GM19395 (cell line): Measurements from ENCODE around the gene EARS2.
"Not testable (repeated sequence)": the region's sequence is repeated elsewhere in the genome, so short reads cannot be mapped to it uniquely, and the experiment has no call there.

Experiments
- ATAC-seq: cut with Tn5 transposase; IDR thresholded peaks from one replicate; pipeline ENCODE4 v1.9.1; 2021; ENCODE audit warnings: mild to moderate bottlenecking, moderate library complexity; ENCODE audit not compliant: unreplicated experiment

EARS2 gene

DNA sequence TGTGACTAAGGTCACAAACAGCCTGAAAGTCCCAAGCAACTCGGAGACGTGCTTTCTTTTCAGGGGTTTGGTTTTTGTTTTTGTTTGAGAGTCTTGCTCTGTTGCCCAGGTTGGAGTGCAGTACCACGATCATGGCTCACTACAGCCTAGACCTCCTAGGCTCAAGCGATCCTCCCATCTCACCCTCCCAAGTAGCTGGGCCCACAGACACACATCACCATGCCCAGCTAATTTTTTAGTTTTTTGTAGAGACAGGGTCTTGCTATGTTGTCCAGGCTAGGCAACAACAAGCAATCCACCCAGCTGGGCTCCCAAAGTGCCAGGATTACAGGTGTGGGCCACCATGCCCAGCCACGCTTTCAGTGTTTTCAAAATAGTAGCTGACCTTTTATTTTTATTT is 27.1 kb downstream of the EARS2 start:
- no peak for ATAC-seq

DNA sequence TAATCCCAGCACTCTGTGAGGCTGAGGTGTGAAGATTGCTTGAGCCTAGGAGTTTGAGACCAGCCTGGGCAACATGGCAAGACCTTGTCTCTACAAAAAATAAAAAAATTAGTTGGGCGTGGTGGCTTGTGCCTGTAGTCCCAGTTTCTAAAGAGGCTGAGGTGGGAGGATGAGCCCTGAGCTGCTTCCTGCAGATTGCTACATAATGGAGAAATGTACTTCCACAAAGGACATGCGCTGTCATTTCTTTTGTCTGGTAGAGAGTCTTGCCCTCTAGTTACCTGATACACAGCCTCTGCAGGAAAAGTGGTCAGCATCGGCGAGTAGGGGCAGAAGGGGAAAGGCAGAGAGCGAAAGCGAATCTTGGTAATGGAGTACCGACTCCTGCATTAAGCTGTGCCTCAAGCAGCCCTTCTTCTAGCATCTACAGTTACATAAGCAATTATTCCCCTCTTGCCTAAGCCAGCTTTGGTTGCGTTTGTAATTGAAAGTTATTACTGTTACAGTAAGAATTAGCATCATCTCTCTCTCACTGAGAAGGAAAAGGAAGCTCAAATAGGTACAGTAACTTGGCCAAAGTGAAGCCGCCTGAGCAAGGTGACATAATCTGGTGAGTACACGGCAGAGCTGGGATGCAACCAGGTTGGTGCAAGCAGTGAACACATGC is 28.4 kb downstream of the EARS2 start:
- no peak for ATAC-seq

DNA sequence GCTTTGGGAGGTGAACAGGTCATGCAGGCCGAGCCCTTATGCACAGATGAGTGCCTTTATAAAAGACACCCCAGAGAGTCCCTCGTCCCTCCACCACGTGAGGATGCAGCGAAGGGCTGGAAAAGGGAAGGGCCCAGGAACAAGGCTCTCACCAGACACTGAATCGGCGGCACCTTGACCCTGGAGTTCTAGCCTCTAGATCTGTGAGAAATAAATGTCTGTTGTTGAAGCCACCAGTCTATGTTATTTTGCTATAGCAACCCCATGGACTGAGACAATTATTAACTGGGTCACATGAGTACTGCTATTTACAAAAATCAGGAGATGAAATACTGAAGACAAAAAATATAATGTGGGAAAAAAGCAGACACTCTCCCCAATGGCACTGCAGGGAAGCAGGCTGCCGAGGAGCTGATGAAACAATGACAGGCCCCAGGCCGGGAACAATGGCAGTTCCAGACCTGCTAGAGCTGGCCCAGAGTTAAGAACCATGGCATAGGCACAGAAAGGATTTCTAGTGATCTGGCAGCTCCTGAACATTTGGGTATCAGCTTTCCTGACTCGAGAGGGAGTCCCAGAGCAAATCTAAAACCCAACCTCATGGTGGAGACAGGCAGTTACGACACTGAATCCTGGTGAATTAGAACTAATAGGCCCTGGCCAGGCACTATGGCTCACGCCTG is 29.0 kb downstream of the EARS2 start:
- ATAC-seq, result no peak

DNA sequence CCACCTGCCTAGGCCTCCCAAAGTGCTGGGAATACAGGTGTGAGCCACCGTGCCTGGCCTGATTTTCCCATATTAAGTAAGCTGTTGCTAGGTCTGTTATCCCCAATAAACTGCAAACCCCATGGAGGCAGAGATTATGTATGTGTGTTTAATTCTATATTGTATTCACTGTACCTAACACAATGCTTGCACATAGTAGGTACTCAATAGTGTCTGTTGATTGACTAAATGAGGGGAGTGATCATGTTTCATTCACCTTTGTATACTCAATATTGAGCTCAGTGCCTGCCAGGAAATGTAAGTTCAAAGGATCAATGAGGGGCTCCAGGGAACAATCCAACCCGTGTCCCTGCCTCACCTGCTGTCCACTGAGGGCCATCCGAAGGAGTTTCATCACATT is 32.3 kb downstream of the EARS2 start:
- ATAC-seq, result no peak

DNA sequence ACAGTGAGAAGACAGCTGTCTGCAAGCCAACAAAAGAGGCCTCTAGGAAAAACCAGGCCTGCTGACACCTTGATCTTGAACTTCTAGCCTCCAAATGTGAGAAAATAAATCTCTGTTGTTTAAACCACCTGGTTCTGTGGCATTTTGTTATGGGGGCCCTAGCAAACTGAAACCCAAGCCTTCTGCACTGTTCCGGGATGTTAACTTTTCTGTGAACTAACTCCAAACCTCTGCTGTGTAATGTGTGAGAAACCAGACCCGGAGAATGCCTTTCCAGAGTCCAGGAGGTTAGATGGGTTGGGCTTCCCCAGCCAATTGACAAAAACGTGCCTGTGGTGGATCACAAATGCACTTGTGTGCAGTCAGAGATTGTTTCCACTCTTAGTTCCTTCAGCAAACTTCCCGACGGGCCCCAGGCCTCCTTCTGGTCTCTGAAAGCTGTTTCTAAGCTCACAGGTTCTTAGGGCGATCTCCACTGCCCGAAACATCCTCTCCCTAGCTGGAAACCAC is 33.2 kb downstream of the EARS2 start:
- no peak for ATAC-seq

DNA sequence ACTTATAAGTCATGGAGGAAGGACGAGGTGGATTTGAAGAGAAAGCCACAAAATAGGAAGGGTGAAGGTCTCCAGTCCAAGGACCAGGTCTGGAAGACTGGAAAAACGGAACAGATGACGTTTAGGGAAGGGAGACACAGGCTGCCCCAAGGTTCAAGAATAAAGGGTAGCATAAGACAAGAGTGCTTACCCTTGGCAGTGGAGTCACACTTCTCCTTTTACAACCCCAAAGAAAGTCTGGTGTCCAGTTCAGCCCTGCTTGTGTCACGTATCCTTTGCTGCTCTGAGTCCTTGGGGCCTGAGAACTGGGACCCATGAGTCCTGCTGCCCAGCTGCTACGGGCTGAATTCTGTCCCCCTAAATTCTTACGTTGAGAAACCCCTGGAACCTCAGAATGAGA is 33.8 kb downstream of the EARS2 start:
- ATAC-seq, result no peak

DNA sequence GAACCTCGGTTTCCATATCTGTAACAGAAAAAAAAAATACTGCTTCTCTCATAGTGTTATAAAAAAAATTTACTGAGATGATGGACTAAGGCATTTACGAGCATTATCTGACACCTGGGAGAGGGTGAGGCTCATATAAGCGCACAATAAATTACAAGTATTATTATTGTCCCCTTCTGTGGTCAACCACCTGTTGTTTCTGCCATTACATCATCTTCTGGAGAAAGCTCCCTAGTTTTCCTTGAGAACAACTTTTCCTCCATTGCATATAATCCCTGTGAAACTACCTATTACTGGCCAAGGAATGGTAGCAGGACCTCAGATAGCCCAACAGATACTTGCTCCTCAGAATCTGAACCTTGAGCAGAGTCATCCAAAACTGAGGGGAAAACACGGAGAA is 35.2 kb downstream of the EARS2 start:
- ATAC-seq, result no peak

DNA sequence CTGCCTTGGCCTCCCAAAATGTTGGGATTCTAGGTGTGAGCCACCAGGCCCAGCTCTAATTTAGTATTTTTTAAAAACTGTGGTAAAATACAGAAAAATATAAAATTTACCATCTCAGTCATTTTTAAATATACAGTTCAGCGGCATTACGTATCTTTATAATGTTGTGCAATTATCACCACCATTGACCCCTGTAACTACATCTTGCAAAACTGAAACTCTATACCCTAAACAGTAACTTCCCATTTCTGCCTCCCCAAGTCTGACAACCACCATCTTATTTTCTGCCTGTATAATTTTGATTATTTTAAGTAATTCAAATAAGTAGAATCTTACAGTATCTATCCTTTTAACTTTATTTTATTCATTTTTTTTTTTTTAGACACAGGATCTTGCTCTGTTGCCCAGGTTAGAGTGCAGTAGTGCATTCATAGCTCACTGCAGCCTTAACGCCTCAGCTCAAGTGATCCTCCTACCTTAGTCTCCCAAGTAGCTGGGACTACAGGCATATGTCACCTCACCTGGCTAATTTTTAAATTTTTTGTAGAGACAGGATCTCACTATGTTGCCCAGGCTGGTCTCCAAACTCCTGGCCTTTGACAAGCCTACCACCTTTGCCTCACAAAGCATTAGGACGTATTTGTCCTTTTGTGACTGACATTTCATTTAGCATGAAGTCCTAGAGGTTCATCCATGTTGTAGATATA is 36.0 kb downstream of the EARS2 start:
- ATAC-seq, result no peak

DNA sequence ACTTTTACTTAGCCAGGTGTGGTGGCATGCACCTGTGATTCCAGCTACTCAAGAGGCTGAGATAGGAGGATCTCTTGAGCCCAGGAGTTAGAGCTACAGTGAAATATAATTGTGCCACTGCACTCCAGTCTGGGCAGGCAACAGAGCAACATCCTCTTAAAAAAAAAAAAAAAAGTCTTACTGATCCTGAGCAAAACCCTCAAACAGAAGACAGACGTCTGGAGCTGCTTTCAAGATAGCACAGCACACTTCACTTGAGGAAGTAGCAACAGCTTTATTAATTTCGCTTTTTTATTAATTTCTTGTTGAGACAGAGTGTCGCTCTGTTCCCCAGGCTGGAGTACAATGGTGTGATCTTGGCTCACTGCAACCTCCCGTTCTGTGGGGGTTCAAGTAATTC is 36.6 kb downstream of the EARS2 start:
- no peak for ATAC-seq

DNA sequence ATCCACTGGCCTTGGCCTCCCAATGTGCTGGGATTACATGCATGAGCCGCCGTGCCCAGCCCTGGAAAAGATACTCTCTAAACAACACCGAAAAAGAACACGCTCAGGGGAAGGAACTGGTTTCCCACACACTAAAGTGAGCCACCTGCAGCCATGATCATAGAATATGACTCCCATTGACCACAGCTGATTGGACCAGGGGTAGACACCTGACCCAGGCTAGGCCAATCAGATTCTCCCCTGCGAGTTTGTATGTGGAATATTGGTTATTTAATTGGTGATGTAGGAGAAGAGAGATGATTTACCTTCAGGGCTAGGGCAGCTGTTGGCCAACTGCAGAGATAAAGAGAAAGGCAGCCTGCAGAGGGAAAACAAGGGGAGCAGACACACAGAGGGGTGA is 37.9 kb downstream of the EARS2 start:
- ATAC-seq, result no peak

DNA sequence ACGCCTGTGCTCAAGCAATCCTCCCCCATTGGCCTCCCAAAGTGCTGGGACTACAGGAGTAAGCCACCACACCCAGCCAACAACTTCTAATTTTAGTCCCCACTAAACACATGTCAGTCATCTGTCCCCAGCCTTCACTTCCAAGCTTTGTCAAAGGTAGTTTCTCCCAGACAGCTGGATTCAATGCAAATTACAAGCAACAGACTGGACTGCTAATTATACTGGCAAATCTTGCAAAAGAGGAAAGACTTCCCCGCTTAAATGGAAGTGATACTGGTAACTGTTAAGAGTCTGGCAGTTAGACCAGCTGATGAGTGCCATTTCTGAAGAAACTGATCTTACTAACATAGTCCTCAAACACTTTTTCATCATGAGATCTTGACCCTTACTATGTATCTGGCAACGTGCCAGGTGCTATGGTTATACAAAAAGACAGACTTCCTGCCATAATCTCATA is 38.7 kb downstream of the EARS2 start:
- ATAC-seq, result peak; percentile 77

DNA sequence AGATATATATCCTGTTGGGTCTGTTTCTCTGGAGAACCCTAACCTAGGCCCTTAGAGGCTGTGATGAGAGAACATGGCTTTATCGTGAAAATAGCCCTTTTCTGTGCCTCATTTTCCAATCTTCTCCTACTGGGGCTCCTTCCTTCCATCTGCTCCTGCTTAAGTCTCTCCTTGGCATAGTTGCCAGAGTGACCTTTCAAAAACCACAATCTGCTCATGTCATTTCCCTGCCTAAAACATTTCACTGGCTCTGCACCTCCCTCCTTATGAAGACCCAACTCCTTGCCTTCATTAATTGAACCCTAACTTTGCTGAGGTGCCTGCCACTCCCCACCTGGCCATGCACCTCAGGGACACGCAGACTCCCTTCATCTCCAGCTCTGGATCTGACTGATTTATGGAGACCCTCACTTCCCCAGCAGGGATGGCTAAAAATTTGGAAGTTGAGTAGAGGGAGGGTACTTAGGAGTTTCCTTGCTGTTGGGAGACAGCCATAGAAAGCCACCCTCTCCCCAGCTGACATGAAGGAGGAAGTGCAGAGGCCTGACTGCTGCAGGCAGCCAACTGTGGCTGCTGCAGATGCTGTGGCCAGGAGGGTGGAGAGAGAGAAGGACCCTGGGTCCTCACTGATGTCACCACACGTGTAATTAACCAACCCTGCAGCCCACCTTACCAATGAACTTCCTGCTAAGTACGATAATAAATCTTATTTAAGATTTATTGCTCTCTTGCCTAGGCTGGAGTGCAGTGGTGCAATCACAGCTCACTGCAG is 40.6 kb downstream of the EARS2 start:
- no peak for ATAC-seq

DNA sequence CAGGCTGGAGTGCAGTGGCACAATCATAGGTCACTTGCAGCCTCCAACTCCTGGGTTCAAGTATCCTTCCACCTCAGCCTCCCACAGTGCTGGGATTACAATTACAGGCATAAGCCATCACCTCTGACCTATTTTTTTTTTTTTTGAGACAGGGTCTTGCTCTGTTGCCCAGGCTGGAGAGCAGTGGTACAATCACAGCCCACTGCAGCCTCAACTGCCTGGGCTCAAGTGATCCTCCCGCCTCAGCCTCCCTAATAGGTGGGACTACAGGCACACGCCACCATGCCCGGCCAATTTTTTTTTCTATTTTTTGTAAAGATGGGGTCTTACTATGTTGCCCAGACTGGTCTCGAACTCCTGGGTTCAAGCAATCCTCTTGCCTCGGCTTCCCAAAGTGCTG is 41.3 kb downstream of the EARS2 start:
- no peak for ATAC-seq

DNA sequence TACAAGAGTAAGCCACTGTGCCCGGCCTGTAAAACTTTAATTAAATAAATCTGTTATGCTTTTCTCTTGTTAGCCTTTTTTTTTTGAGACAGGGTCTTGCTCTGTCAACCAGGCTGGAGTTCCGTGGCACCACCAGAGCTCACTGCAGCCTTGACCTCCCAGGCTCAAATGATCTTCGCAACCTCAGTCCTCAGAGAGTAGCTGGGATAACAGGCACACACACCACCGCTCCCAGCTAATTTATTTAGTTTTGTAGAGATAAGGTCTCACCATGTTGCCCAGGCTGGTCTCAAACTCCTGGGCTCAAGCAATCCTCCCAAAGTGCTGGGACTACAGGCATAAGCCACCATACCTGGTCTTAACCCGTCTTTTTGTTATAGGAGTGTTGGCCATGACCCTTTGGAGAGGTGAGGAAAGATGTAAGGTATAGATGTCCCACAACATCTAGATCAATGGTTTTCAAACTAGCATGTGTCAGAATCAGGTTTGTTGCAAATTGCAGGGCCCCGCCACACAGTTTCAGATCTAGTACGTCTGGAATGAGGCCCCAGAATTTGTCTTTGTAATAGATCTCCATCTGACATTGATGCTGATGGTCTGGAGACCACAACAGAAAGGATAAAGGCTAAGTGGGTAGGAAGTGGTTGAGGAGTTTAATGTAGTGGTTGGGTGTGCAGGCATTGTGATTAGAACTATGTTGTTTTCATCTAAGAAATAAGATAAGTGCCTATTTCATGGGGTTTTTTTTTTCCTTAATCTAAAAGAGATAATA is 42.6 kb downstream of the EARS2 start:
- no peak for ATAC-seq

DNA sequence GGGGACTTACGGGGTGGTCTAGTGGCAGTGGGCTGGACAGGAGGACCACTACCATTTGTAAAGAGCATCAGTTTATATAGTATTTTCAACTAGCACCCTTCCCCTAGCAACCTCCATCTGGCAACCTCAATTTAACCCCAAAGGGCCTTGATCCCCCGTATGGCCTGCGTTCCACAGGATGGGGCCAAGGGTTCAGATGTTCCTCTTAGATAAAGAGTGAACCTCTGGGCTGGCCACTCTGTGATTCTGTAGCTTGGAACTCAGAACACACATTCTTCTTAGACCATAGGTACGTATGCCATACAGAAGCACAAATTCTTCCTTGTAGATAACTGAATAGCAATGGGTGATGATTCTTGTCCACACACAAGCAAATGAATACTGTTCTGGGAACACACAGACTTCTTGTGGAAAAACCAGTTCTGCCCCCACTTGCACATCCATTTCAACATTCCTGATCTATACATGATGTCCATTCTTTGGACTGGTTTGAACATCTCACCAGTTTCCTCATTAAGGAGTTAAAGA is 44.9 kb downstream of the EARS2 start:
- no peak for ATAC-seq

DNA sequence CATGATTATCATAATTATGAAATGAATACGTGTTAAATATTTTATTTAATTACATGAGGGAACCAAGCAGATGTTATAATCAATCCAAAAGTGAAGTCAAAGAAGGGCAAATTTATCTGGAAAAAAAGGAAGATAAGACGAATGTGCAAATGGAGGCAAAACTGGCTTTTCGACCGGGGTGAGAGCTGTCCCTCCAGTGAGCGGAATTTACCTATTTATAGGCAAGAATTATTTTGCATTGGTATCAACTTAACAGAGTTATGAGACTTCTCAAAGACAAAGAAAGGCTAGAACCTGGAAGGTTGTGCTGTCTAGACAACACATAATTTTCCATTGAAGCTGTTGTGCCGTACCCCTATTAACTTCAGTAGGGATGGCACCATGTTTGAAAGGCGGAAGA is 45.4 kb downstream of the EARS2 start:
- no peak for ATAC-seq

DNA sequence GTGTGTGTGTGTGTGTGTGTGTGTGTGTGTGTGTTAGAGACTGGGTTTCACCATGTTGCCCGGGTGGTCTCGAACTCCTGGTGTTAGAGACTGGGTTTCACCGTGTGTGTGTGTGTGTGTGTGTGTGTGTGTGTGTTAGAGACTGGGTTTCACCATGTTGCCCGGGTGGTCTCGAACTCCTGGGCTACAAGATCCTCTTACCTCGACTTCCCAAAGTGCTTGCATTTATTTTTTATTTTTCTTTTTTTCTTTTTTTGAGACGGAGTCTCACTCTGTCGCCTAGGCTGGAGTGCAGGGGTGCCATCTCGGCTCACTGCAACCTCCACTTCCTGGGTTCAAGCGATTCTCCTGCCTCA is 46.3 kb downstream of the EARS2 start:
- ATAC-seq, result not testable (repeated sequence)

DNA sequence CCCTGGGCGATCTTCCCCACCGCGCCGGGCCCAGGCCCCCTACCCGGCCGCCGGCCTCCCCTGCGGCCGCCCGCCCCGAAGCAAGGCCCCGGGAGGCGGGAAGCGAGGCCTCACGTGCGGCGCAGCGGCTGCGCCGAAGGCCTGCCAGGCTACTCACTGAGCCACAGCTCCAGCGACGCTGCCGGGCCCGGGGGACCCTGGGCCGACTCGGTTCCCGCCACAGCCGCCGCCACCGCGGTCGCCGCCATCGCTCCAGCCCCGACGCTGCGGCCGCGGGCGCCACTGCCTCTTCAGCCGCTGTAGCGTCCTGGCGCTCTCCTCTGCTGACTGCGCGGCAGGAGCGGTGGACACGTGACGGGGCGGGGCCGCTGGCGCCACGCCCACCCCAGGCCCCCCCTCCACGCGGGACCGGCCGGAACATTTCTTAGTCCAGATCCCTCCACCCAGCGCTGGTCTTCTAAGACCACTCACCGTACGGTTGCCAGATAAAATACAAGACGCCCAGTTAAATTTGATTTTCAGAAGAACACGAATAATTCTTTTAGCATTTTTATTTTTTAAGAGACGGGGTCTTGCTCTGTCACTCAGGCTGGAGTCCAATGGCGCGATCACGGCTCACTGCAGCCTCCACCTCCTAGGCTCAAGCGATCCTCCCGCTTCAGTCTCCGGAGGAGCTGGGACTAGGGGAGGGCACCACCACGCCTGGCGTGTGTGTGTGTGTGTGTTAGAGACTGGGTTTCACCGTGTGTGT is 46.8 kb downstream of the EARS2 start, which contains the start of gene GGA2:
GGA2 (minus strand) TSS at position 331 of the 751 bp plus-strand sequence; CDS start at position 248, 83 bp downstream.
- peak; percentile 78 for ATAC-seq

DNA sequence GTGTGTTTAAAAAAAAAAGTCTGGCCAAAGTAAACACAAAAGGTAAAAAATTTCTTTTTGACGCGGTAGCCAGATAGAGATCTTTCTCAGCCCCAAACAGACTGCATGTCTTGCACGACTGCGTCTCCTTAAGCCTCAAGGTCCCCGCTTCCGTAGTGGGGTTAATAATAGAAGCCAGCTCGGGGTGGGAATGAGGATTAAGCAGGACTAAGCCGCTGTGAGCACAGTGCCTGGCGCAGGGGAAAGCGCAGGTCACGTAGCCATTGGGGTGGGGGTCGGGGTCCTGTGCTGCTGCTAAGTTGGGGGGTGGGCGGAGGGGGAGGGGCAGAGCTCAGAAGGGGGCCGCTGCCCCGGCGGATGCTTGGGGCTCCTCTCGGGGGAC is 47.4 kb downstream of the EARS2 start:
- peak; percentile 5 for ATAC-seq

DNA sequence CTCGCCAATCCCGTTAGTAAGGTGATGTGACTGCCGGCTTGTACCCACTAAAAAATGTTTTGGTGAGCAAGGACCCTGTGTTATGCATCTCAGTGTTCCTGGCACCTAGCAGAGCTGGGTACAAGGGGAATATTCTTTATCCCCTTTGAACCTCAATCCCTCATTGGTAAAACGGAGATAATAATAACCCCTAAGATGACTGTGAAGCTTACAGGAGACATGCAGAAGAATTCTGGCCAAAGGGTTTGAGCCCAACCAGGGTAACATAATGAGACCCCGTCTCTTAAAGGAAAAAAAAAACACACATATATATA is 47.8 kb downstream of the EARS2 start:
- no peak for ATAC-seq
